ENCODE data around the gene FGF1.

The FGF1 gene

GRCh38 chr5:142569905-142570304 lies 116.0 kb downstream of the FGF1 start:
- no peak overlapping the region for H3K27ac ChIP-seq (ENCODE audit: low read depth, low read length, poor library complexity, severe bottlenecking)
- H3K36me3 ChIP-seq (ENCODE audit: insufficient read depth, low read length): no peaks in the 10 kb centered on the region
- H3K4me3 ChIP-seq (ENCODE audit: low read depth, low read length, poor library complexity, severe bottlenecking): no peak overlapping the region
- no peaks in the 10 kb centered on the region for H3F3A ChIP-seq (ENCODE audit: insufficient read depth, low read length)
- no peaks in the 10 kb centered on the region for H3K79me2 ChIP-seq (ENCODE audit: insufficient read depth, low read length)
- H3K4me2 ChIP-seq (ENCODE audit: low read length): no peak overlapping the region
- no peak overlapping the region for H2AFZ ChIP-seq (ENCODE audit: low read length)
- TF ChIP-seq CTCF (IDR thresholded peaks at IDR 0.05; ENCODE audit: low read length) (no peak), EZH2 (IDR thresholded peaks at IDR 0.05; ENCODE audit: borderline replicate concordance, low read length) (no peak)
- H3K9ac ChIP-seq (ENCODE audit: low read length): no peak overlapping the region
- no peaks in the 10 kb centered on the region for H3K27me3 ChIP-seq (ENCODE audit: insufficient read depth, low read length)
- H4K20me1 ChIP-seq (ENCODE audit: insufficient read depth, low read length): no peaks in the 10 kb centered on the region
- no peaks in the 10 kb centered on the region for H3K4me1 ChIP-seq (ENCODE audit: insufficient read depth, low read length, severe bottlenecking)
- no peaks in the 10 kb centered on the region for H3K9me3 ChIP-seq (ENCODE audit: low read length)
- H3K9me2 ChIP-seq (ENCODE audit: low read depth, low read length): no peaks in the 10 kb centered on the region

- H3F3A ChIP-seq (ENCODE audit: insufficient read depth, low read length): no peaks in the 10 kb centered on the region
- H3K36me3 ChIP-seq (ENCODE audit: insufficient read depth, low read length): no peaks in the 10 kb centered on the region
- no peaks in the 10 kb centered on the region for H3K9me3 ChIP-seq (ENCODE audit: low read length)
- no peaks in the 10 kb centered on the region for H4K20me1 ChIP-seq (ENCODE audit: insufficient read depth, low read length)
- no peak overlapping the region for H2AFZ ChIP-seq (ENCODE audit: low read length)
- TF ChIP-seq EZH2 (IDR thresholded peaks at IDR 0.05; ENCODE audit: borderline replicate concordance, low read length): no peak
- no peak for TF ChIP-seq CTCF (IDR thresholded peaks at IDR 0.05; ENCODE audit: low read length)
- no peaks in the 10 kb centered on the region for H3K9me2 ChIP-seq (ENCODE audit: low read depth, low read length)
- H3K79me2 ChIP-seq (ENCODE audit: insufficient read depth, low read length): no peaks in the 10 kb centered on the region
- no peak overlapping the region for H3K27ac ChIP-seq (ENCODE audit: low read depth, low read length, poor library complexity, severe bottlenecking)
- no peak overlapping the region for H3K4me2 ChIP-seq (ENCODE audit: low read length)
- no peaks in the 10 kb centered on the region for H3K27me3 ChIP-seq (ENCODE audit: insufficient read depth, low read length)
- H3K4me1 ChIP-seq (ENCODE audit: insufficient read depth, low read length, severe bottlenecking): no peaks in the 10 kb centered on the region
- H3K4me3 ChIP-seq (ENCODE audit: low read depth, low read length, poor library complexity, severe bottlenecking): no peak overlapping the region
- H3K9ac ChIP-seq (ENCODE audit: low read length): no peak overlapping the region
Observed at GRCh38 chr5:142568996-142569335, 116.9 kb downstream of the FGF1 start.

- Histone ChIP-seq H3K36me3 (ENCODE audit: insufficient read depth, low read length) (no peaks in the 10 kb centered on the region), H4K20me1 (ENCODE audit: insufficient read depth, low read length) (no peaks in the 10 kb centered on the region), H3K9me3 (ENCODE audit: low read length) (no peaks in the 10 kb centered on the region), H3K9ac (ENCODE audit: low read length) (no peak overlapping the region), H3K27me3 (ENCODE audit: insufficient read depth, low read length) (no peaks in the 10 kb centered on the region), H3K4me2 (ENCODE audit: low read length) (no peak overlapping the region), H3K27ac (ENCODE audit: low read depth, low read length, poor library complexity, severe bottlenecking) (no peak overlapping the region), H2AFZ (ENCODE audit: low read length) (no peak overlapping the region), H3K4me3 (ENCODE audit: low read depth, low read length, poor library complexity, severe bottlenecking) (no peak overlapping the region), H3K79me2 (ENCODE audit: insufficient read depth, low read length) (no peaks in the 10 kb centered on the region), H3K9me2 (ENCODE audit: low read depth, low read length) (no peaks in the 10 kb centered on the region), H3K4me1 (ENCODE audit: insufficient read depth, low read length, severe bottlenecking) (no peaks in the 10 kb centered on the region), H3F3A (ENCODE audit: insufficient read depth, low read length) (no peaks in the 10 kb centered on the region)
- TF ChIP-seq EZH2 (IDR thresholded peaks at IDR 0.05; ENCODE audit: borderline replicate concordance, low read length) (no peak), CTCF (IDR thresholded peaks at IDR 0.05; ENCODE audit: low read length) (no peak)
Observed at GRCh38 chr5:142568283-142568995, 117.5 kb downstream of the FGF1 start.
